BJ (cell line): Measurements from ENCODE around the gene AVPR2. TPM values are rescaled to one million over a fixed set of nuclear protein-coding genes. Genes with fewer than 3 reads are reported as not detected.

Experiments used
- CTCF ChIA-PET: fragments of 350-600 bp; formaldehyde crosslinking; extraction: SDS; loops from one replicate; lab custom pipeline; 2021; ENCODE audit warnings: antibody characterized with exemption, inconsistent platforms; lab: Yijun Ruan, JAX
- POLR2A ChIA-PET: fragments of 300-600 bp; sonication (Branson Sonifier 250); formaldehyde crosslinking; extraction: SDS; loops from one replicate; lab custom pipeline; 2021; ENCODE audit warnings: antibody characterized with exemption; lab: Charles Lee
- DNase-seq: peaks from one replicate; pipeline ENCODE4 v3.0.0-alpha.2; 2011; ENCODE audit warnings: low read depth
- H3K27me3 ChIP-seq: 2 replicates; pipeline ENCODE4 v1.6.0; 2011; ENCODE audit warnings: low read length; ENCODE audit not compliant: control insufficient read depth, insufficient read depth
- H3K36me3 ChIP-seq: 2 replicates; pipeline ENCODE4 v1.5.1; 2011; ENCODE audit warnings: low read length; ENCODE audit not compliant: control insufficient read depth, insufficient read depth
- H3K4me3 ChIP-seq: 2 replicates; pipeline ENCODE4 v1.5.1; 2011; ENCODE audit warnings: low read depth, mild to moderate bottlenecking, control low read depth, low read length
- polyA plus RNA-seq: library from polyadenylated mRNA; depleted of rRNA; stranded (reverse); fragments of >200 nt; gene quantifications from 2 replicates; pipeline ENCODE4 v1.2.3, GENCODE V29; 2011
- TF ChIP-seq, protein P1 (sequence below): IDR thresholded peaks from 2 replicates; pipeline ENCODE4 v1.5.1; 2011; ENCODE audit warnings: low read depth, mild to moderate bottlenecking, control low read depth, inconsistent platforms, low read length, moderate library complexity; ENCODE audit not compliant: insufficient read depth

Gene AVPR2
- polyA plus RNA-seq, 1 experiment: not detected

- Histone ChIP-seq H3K27me3 (no peaks in the 10 kb centered on the region), H3K36me3 (peaks cover 8% of the 10 kb centered on the region), H3K4me3 (peak overlapping the region; percentile 54)
- TF ChIP-seq, protein P1, sequence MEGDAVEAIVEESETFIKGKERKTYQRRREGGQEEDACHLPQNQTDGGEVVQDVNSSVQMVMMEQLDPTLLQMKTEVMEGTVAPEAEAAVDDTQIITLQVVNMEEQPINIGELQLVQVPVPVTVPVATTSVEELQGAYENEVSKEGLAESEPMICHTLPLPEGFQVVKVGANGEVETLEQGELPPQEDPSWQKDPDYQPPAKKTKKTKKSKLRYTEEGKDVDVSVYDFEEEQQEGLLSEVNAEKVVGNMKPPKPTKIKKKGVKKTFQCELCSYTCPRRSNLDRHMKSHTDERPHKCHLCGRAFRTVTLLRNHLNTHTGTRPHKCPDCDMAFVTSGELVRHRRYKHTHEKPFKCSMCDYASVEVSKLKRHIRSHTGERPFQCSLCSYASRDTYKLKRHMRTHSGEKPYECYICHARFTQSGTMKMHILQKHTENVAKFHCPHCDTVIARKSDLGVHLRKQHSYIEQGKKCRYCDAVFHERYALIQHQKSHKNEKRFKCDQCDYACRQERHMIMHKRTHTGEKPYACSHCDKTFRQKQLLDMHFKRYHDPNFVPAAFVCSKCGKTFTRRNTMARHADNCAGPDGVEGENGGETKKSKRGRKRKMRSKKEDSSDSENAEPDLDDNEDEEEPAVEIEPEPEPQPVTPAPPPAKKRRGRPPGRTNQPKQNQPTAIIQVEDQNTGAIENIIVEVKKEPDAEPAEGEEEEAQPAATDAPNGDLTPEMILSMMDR: peak; percentile 27; the same call in 1 of the 2 replicates
- CTCF ChIA-PET: interaction anchor here (0.8 to 1.7 kb wide), 4 partner anchors 19 to 164 kb away, joined by 3 to 9 read pairs (median 3); partner anchors contain the start of gene PLXNB3
- peak; percentile 92 for DNase-seq
- POLR2A ChIA-PET: no interaction called here
These were observed 23.7 kb downstream of the AVPR2 start for GRCh38 chrX:153927922-153928760.

DNA sequence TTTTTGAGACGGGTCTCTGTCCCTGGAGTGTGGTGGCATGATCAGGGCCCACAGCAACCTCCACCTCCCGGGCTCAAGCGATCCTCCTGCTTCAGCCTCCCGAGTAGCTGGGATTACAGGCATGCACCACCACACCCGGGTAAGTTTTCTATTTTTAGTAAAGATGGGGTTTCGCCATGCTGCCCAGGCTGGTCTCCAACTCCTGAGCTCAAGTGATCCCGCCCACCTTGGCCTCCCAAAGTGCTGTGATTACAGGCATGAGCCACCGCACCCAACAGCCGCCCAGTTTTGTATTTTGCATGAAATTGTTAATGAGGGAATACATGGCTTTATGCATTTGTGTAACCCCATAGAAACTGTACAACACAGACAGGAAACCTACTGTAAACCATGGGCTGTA, 24.4 kb downstream of the AVPR2 start:
- ChIA-PET CTCF (interaction anchor here (0.8 to 1.7 kb wide), 3 partner anchors 18 to 165 kb away, joined by 3 to 9 read pairs (median 3); partner anchors contain the start of gene PLXNB3), POLR2A (no interaction called here)
- no peak for DNase-seq
- Histone ChIP-seq H3K36me3 (peaks cover 8% of the 10 kb centered on the region), H3K4me3 (no peak overlapping the region), H3K27me3 (no peaks in the 10 kb centered on the region)
- TF ChIP-seq, protein P1: no peak

DNA sequence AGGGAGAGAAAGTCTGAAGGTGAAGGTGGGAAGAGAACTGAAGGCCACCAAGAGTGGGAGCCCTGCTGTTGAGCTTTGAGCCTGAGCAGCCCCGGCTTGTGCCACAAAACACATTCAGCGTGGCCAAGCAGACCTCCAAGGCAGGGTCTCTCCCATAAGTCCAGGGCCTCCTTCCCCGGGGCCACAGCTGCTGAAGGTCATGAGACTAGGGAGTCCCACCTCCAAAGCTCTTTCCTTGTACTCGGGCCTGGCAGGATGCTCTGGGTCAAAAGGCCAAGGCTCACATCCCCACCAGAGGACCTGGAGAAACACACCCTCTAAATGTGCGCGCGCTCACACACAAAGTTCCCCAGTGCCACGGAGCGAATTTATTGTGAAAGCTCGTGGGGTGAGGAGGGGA, 25.1 kb downstream of the AVPR2 start:
- TF ChIP-seq, protein P1: no peak
- DNase-seq: no peak
- Histone ChIP-seq H3K27me3 (no peaks in the 10 kb centered on the region), H3K36me3 (peaks cover 8% of the 10 kb centered on the region), H3K4me3 (no peak overlapping the region)
- ChIA-PET CTCF (no interaction called here), POLR2A (no interaction called here)

- POLR2A ChIA-PET: no interaction called here
These were observed 25.8 kb downstream of the AVPR2 start for GRCh38 chrX:153930011-153930910.

More at GRCh38 chrX:153930011-153930910, 25.8 kb downstream of the AVPR2 start:
- Histone ChIP-seq H3K36me3 (peaks cover 8% of the 10 kb centered on the region), H3K27me3 (no peaks in the 10 kb centered on the region), H3K4me3 (no peak overlapping the region)
- CTCF ChIA-PET: no interaction called here
- DNase-seq: no peak
- TF ChIP-seq, protein P1: no peak
